Measurements from ENCODE around the gene DMXL2. TPM values are rescaled to one million over a fixed set of nuclear protein-coding genes. Genes with fewer than 3 reads are reported as not detected.

The DMXL2 gene
- total RNA-seq, 1 experiment from 2014 or later = 29.8 TPM

- Histone ChIP-seq H3K9me2 (ENCODE audit: insufficient read depth) (no peaks in the 10 kb centered on the region), H3K9me3 (ENCODE audit: insufficient read depth, low read depth) (no peaks in the 10 kb centered on the region), H3K79me2 (ENCODE audit: low read depth) (peaks cover 29% of the 10 kb centered on the region), H3K4me1 (replicated peaks; ENCODE audit: insufficient read depth) (peaks cover 32% of the 10 kb centered on the region), H4K20me1 (ENCODE audit: insufficient read depth) (no peaks in the 10 kb centered on the region), H2AFZ (peak overlapping the region; percentile 97), H3K27me3 (ENCODE audit: insufficient read depth, low read depth) (no peaks in the 10 kb centered on the region), H3K4me2 (peak overlapping the region; percentile 83), H3K4me3 (peak overlapping the region; percentile 72), H3K36me3 (ENCODE audit: low read depth) (no peaks in the 10 kb centered on the region), H3F3A (ENCODE audit: insufficient read depth, low read depth) (peaks cover 10% of the 10 kb centered on the region), H3K27ac (peak overlapping the region; percentile 64)
- intact Hi-C loops (cut with micrococcal nuclease; ENCODE audit: unreplicated experiment) = loop anchor here (2.0 kb wide), 1 partner anchor 55 kb away; no protein-coding TSS in a partner anchor
- DNase-seq = peak; percentile 28 to 79
- TF ChIP-seq EZH2 (IDR thresholded peaks at IDR 0.05; ENCODE audit: low read depth) (no peak), CTCF (conservative IDR thresholded peaks at IDR 0.05) (no peak)
- no TSS peak for BruUV-seq (replicated peaks)
- POLR2A ChIA-PET (ENCODE audit: unreplicated experiment) = no interaction called here
- CTCF ChIA-PET = interaction anchor here (2.5 kb wide), 1 partner anchor 87 kb away, joined by 16 read pairs; no protein-coding TSS in a partner anchor
Observed at GRCh38 chr15:51623386-51623938, 891 bp upstream of the DMXL2 start.

- H4K20me1 ChIP-seq (ENCODE audit: insufficient read depth) = no peaks in the 10 kb centered on the region
- peak overlapping the region; percentile 42; the same call in 1 of the 2 replicates for H3K27ac ChIP-seq
- no peaks in the 10 kb centered on the region for H3K9me2 ChIP-seq (ENCODE audit: insufficient read depth)
- DNase-seq = peak in 1 of 2 experiments; percentile 53
- peak overlapping the region; percentile 83 for H3K4me2 ChIP-seq
- no TSS peak for BruUV-seq (replicated peaks)
- peak overlapping the region; percentile 97 for H2AFZ ChIP-seq
- ChIA-PET CTCF (interaction anchor here (0.6 to 2.5 kb wide), 4 partner anchors 22 to 489 kb away, joined by 3 to 16 read pairs (median 6); no protein-coding TSS in a partner anchor), POLR2A (ENCODE audit: unreplicated experiment) (interaction anchor here (0.6 to 0.7 kb wide), 3 partner anchors 85 to 1352 kb away, joined by 3 to 6 read pairs (median 3); no protein-coding TSS in a partner anchor)
- TF ChIP-seq EZH2 (IDR thresholded peaks at IDR 0.05; ENCODE audit: low read depth) (no peak), CTCF (conservative IDR thresholded peaks at IDR 0.05) (no peak)
- no peaks in the 10 kb centered on the region for H3K9me3 ChIP-seq (ENCODE audit: insufficient read depth, low read depth)
- peaks cover 34% of the 10 kb centered on the region for H3K79me2 ChIP-seq (ENCODE audit: low read depth)
- H3K4me1 ChIP-seq (replicated peaks; ENCODE audit: insufficient read depth) = peaks cover 32% of the 10 kb centered on the region
- H3K4me3 ChIP-seq = peak overlapping the region; percentile 72
- no peaks in the 10 kb centered on the region for H3K36me3 ChIP-seq (ENCODE audit: low read depth)
- no peaks in the 10 kb centered on the region for H3K27me3 ChIP-seq (ENCODE audit: insufficient read depth, low read depth)
- peaks cover 10% of the 10 kb centered on the region for H3F3A ChIP-seq (ENCODE audit: insufficient read depth, low read depth)
- intact Hi-C loops (cut with micrococcal nuclease; ENCODE audit: unreplicated experiment) = loop anchor here (1.0 to 2.0 kb wide), 2 partner anchors 53 to 85 kb away; no protein-coding TSS in a partner anchor
Observed at GRCh38 chr15:51621936-51622603, 501 bp downstream of the DMXL2 start.

GRCh38 chr15:51621155-51621765 is 1.3 kb downstream of the DMXL2 start:
- no peak for DNase-seq
- Histone ChIP-seq H3K4me3 (peak overlapping the region; percentile 72), H3K27ac (0 out of 2 replicates have a peak overlapping the region, but pooled peaks have one; percentile 18), H3K9me2 (ENCODE audit: insufficient read depth) (no peaks in the 10 kb centered on the region), H4K20me1 (ENCODE audit: insufficient read depth) (no peaks in the 10 kb centered on the region), H3K36me3 (ENCODE audit: low read depth) (no peaks in the 10 kb centered on the region), H3K79me2 (ENCODE audit: low read depth) (peaks cover 34% of the 10 kb centered on the region), H3K4me2 (peak overlapping the region; percentile 83), H2AFZ (peak overlapping the region; percentile 97), H3K27me3 (ENCODE audit: insufficient read depth, low read depth) (no peaks in the 10 kb centered on the region), H3K9me3 (ENCODE audit: insufficient read depth, low read depth) (no peaks in the 10 kb centered on the region), H3F3A (ENCODE audit: insufficient read depth, low read depth) (peaks cover 10% of the 10 kb centered on the region), H3K4me1 (replicated peaks; ENCODE audit: insufficient read depth) (peaks cover 32% of the 10 kb centered on the region)
- ChIA-PET POLR2A (ENCODE audit: unreplicated experiment) (interaction anchor here (0.7 kb wide), 2 partner anchors 74 to 85 kb away, joined by 3 to 7 read pairs; no protein-coding TSS in a partner anchor), CTCF (interaction anchor here (0.6 to 2.5 kb wide), 3 partner anchors 34 to 488 kb away, joined by 3 to 16 read pairs (median 9); no protein-coding TSS in a partner anchor)
- intact Hi-C loops (cut with micrococcal nuclease; ENCODE audit: unreplicated experiment) = no loop called here
- BruUV-seq (replicated peaks) = no TSS peak
- TF ChIP-seq EZH2 (IDR thresholded peaks at IDR 0.05; ENCODE audit: low read depth) (no peak), CTCF (conservative IDR thresholded peaks at IDR 0.05) (no peak)
